IMR-90 (cell line): ENCODE data around the gene NTRK2. TPM values are rescaled to one million over a fixed set of nuclear protein-coding genes. Genes with fewer than 3 reads are reported as not detected.

Source experiments
- ATAC-seq: fragments of 200-7000 bp; cut with Tn5 transposase; 2 replicates; pipeline ENCODE4 v1.9.1; 2020; ENCODE audit warnings: low read depth, mild to moderate bottlenecking, moderate library complexity
- BruUV-seq: library from RNA; stranded (reverse); fragments of 400-500 nt; replicated peaks from 2 replicates; lab custom pipeline; 2021; lab: Mats Ljungman, UMichigan
- CTCF ChIA-PET: fragments of 300-600 bp; formaldehyde crosslinking; extraction: SDS; loops from one replicate; lab custom pipeline; 2021; ENCODE audit warnings: antibody characterized with exemption; lab: Yijun Ruan, JAX
- POLR2A ChIA-PET: fragments of 300-600 bp; sonication (Branson Sonifier 250); formaldehyde crosslinking; loops from one replicate; lab custom pipeline; 2022; ENCODE audit warnings: antibody characterized with exemption; ENCODE audit not compliant: unreplicated experiment; lab: Charles Lee
- DNase-seq: peaks from one replicate; pipeline ENCODE4 v3.0.0; 2013
- H2AFZ ChIP-seq: replicated peaks from 2 replicates; pipeline ENCODE3; 2013; ENCODE audit warnings: low read length, mild to moderate bottlenecking; ENCODE audit not compliant: poor library complexity
- H2AK5ac ChIP-seq: 2 replicates; pipeline ENCODE4 v1.6.1; 2013; ENCODE audit warnings: low read depth, low read length, inconsistent platforms
- H2AK9ac ChIP-seq: replicated peaks from 2 replicates; pipeline ENCODE3; 2013; ENCODE audit warnings: mild to moderate bottlenecking, low read depth, low read length, moderate library complexity; ENCODE audit not compliant: poor library complexity
- H2BK120ac ChIP-seq: 2 replicates; pipeline ENCODE4 v1.6.1; 2013; ENCODE audit warnings: low read depth, low read length, inconsistent platforms
- H2BK15ac ChIP-seq: 3 replicates; pipeline ENCODE4 v1.6.1; 2013; ENCODE audit warnings: low read depth, low read length, inconsistent platforms
- H2BK20ac ChIP-seq: 2 replicates; pipeline ENCODE4 v1.6.1; 2013; ENCODE audit warnings: low read depth, mild to moderate bottlenecking, inconsistent platforms, low read length, moderate library complexity
- H2BK5ac ChIP-seq: 2 replicates; pipeline ENCODE4 v1.6.1; 2013; ENCODE audit warnings: mild to moderate bottlenecking, low read depth, low read length, inconsistent platforms; ENCODE audit not compliant: poor library complexity, severe bottlenecking
- H3K14ac ChIP-seq: replicated peaks from 2 replicates; pipeline ENCODE4 v1.6.1; 2013; ENCODE audit warnings: low read depth, low read length, inconsistent platforms
- H3K18ac ChIP-seq: 2 replicates; pipeline ENCODE4 v1.6.1; 2013; ENCODE audit warnings: low read depth, low read length, control low read depth
- H3K23ac ChIP-seq: 2 replicates; pipeline ENCODE4 v1.6.1; 2013; ENCODE audit warnings: low read depth, low read length, inconsistent platforms
- H3K27ac ChIP-seq: 2 replicates; pipeline ENCODE4 v1.5.1; 2013; ENCODE audit warnings: mild to moderate bottlenecking, control low read depth, low read length; ENCODE audit not compliant: insufficient read depth
- H3K27me3 ChIP-seq: 2 replicates; pipeline ENCODE4 v1.6.1; 2013; ENCODE audit warnings: low read length; ENCODE audit not compliant: control insufficient read depth, insufficient read depth
- H3K36me3 ChIP-seq: 2 replicates; pipeline ENCODE4 v1.6.1; 2013; ENCODE audit warnings: low read length, mixed read lengths; ENCODE audit not compliant: control insufficient read depth, insufficient read depth
- H3K4ac ChIP-seq: 2 replicates; pipeline ENCODE4 v1.6.1; 2013; ENCODE audit warnings: low read depth, low read length, inconsistent platforms
- H3K4me1 ChIP-seq: 2 replicates; pipeline ENCODE4 v1.6.1; 2013; ENCODE audit warnings: low read length, mixed read lengths; ENCODE audit not compliant: control insufficient read depth, insufficient read depth
- H3K4me2 ChIP-seq: 2 replicates; pipeline ENCODE4 v1.6.1; 2013; ENCODE audit warnings: low read depth, mild to moderate bottlenecking, control low read depth, low read length, moderate library complexity
- H3K4me3 ChIP-seq: 2 replicates; pipeline ENCODE4 v1.5.1; 2013; ENCODE audit warnings: low read depth, mild to moderate bottlenecking, control low read depth, low read length, moderate library complexity; ENCODE audit not compliant: insufficient read depth
- H3K56ac ChIP-seq: 2 replicates; pipeline ENCODE4 v1.6.1; 2013; ENCODE audit warnings: low read length, inconsistent platforms; ENCODE audit not compliant: insufficient read depth; ENCODE audit errors: extremely low read depth
- H3K79me1 ChIP-seq, 2 experiments: 2 replicates each; pipeline ENCODE4 v1.6.1; 2013; ENCODE audit warnings: low read length in 2 of 2, inconsistent platforms in 1 of 2, low read depth in 1 of 2
- H3K9ac ChIP-seq: 2 replicates; pipeline ENCODE4 v1.6.1; 2013; ENCODE audit warnings: low read depth, low read length, control low read depth
- H3K9me1 ChIP-seq: 2 replicates; pipeline ENCODE4 v1.6.1; 2013; ENCODE audit warnings: low read length, inconsistent platforms; ENCODE audit not compliant: insufficient read depth
- H3K9me3 ChIP-seq: 2 replicates; pipeline ENCODE4 v1.6.1; 2013; ENCODE audit warnings: low read length; ENCODE audit not compliant: control insufficient read depth, insufficient read depth
- H4K20me1 ChIP-seq: 2 replicates; pipeline ENCODE4 v1.6.1; 2013; ENCODE audit warnings: low read length, inconsistent platforms; ENCODE audit not compliant: insufficient read depth
- H4K5ac ChIP-seq: 2 replicates; pipeline ENCODE4 v1.6.1; 2013; ENCODE audit warnings: mild to moderate bottlenecking, low read depth, low read length, control low read depth
- H4K8ac ChIP-seq, 2 experiments: 2 replicates each; pipeline ENCODE4 v1.6.1; 2013; ENCODE audit warnings: low read depth in 2 of 2, low read length in 2 of 2, control low read depth in 1 of 2, inconsistent platforms in 1 of 2
- H4K91ac ChIP-seq: 2 replicates; pipeline ENCODE4 v1.6.1; 2013; ENCODE audit warnings: low read depth, low read length, inconsistent platforms; ENCODE audit not compliant: insufficient read depth
- BHLHE40 ChIP-seq: fragments of 150-350 bp; IDR thresholded peaks from 2 replicates; pipeline ENCODE4 v1.6.1; 2016; ENCODE audit warnings: mild to moderate bottlenecking, low read depth, low read length
- CEBPB ChIP-seq: IDR thresholded peaks from 2 replicates; pipeline ENCODE4 v1.6.1; 2012; ENCODE audit warnings: low read depth, low read length, improper control_type of control experiment
- CHD1 ChIP-seq: IDR thresholded peaks from 2 replicates; pipeline ENCODE4 v1.6.1; 2012; ENCODE audit warnings: low read depth, low read length, improper control_type of control experiment
- CTCF ChIP-seq: conservative IDR thresholded peaks from 2 replicates; pipeline ENCODE4 v1.5.1; 2012; ENCODE audit warnings: mild to moderate bottlenecking, low read depth, low read length, improper control_type of control experiment
- ELK1 ChIP-seq: fragments of 150-350 bp; IDR thresholded peaks from 2 replicates; pipeline ENCODE4 v1.6.1; 2016; ENCODE audit warnings: low read depth, mild to moderate bottlenecking, low read length, moderate library complexity, borderline replicate concordance
- FOS ChIP-seq: fragments of 150-350 bp; IDR thresholded peaks from 2 replicates; pipeline ENCODE4 v1.6.1; 2016; ENCODE audit warnings: low read depth, low read length
- MAFK ChIP-seq: IDR thresholded peaks from 2 replicates; pipeline ENCODE4 v1.6.1; 2012; ENCODE audit warnings: low read depth, low read length, improper control_type of control experiment
- MAZ ChIP-seq: IDR thresholded peaks from 2 replicates; pipeline ENCODE4 v1.6.1; 2012; ENCODE audit warnings: low read depth, mild to moderate bottlenecking, low read length, improper control_type of control experiment, moderate library complexity, borderline replicate concordance
- MXI1 ChIP-seq: IDR thresholded peaks from 2 replicates; pipeline ENCODE4 v1.6.1; 2012; ENCODE audit warnings: low read depth, mild to moderate bottlenecking, low read length, moderate library complexity, borderline replicate concordance
- NFE2L2 ChIP-seq: fragments of 150-350 bp; IDR thresholded peaks from 2 replicates; pipeline ENCODE4 v1.6.1; 2016; ENCODE audit warnings: low read depth, mild to moderate bottlenecking, low read length
- POLR2A ChIP-seq: IDR thresholded peaks from 2 replicates; pipeline ENCODE4 v1.6.1; 2012; ENCODE audit warnings: mild to moderate bottlenecking, low read depth, low read length
- RAD21 ChIP-seq: IDR thresholded peaks from 2 replicates; pipeline ENCODE4 v1.6.1; 2012; ENCODE audit warnings: low read length, improper control_type of control experiment
- RCOR1 ChIP-seq: IDR thresholded peaks from 2 replicates; pipeline ENCODE4 v1.6.1; 2012; ENCODE audit warnings: mild to moderate bottlenecking, low read length, improper control_type of control experiment; ENCODE audit not compliant: insufficient replicate concordance
- RFX5 ChIP-seq: IDR thresholded peaks from 2 replicates; pipeline ENCODE4 v1.8.0; 2012; ENCODE audit warnings: low read depth, mild to moderate bottlenecking, low read length, moderate library complexity
- SMC3 ChIP-seq: fragments of 150-350 bp; IDR thresholded peaks from 2 replicates; pipeline ENCODE4 v1.6.1; 2016; ENCODE audit warnings: low read depth, mild to moderate bottlenecking, antibody characterized with exemption, low read length, moderate library complexity
- USF2 ChIP-seq: fragments of 150-350 bp; IDR thresholded peaks from 2 replicates; pipeline ENCODE4 v1.6.1; 2017; ENCODE audit warnings: mild to moderate bottlenecking, antibody characterized with exemption, low read length, low read depth
- WGBS, 2 experiments: methylation state at CpG; one replicate each; pipeline versions ENCODE4 v1.1.5 to v1.1.7; 2013; ENCODE audit warnings: missing lambda C conversion rate in 2 of 2; ENCODE audit not compliant: insufficient read length in 1 of 2; ENCODE audit errors: extremely low coverage in 2 of 2; 5-methylcytosine and 5-hydroxymethylcytosine counted together
- dilution Hi-C: fragments of 300-500 bp; cut with HindIII; formaldehyde crosslinking; loops from one replicate; pipeline ENCODE4 v1.14.3; 2018; ENCODE audit warnings: low sequenced_read_pairs; ENCODE audit not compliant: unreplicated experiment
- in situ Hi-C: fragments of 300-500 bp; cut with MboI; formaldehyde crosslinking; loops from 3 replicates; pipeline ENCODE4 v1.14.3; 2019; ENCODE audit warnings: low sequenced_read_pairs, inconsistent platforms, mixed read lengths
- intact Hi-C: fragments of 100-400 bp; cut with micrococcal nuclease; formaldehyde crosslinking; loops from 2 replicates; pipeline ENCODE4 v1.10.0; 2022
- polyA plus RNA-seq, 3 experiments: library from polyadenylated mRNA; depleted of rRNA; stranded (reverse); fragments of >200 nt; gene quantifications; 2 replicates each; pipeline ENCODE4 v1.2.3, GENCODE V29; 2012; ENCODE audit warnings: low replicate concordance in 1 of 3
- total RNA-seq: library from RNA; depleted of rRNA; stranded (reverse); fragments of >200 nt; gene quantifications from 2 replicates; pipeline ENCODE4 v1.2.3, GENCODE V29; 2012

The NTRK2 gene
- total and polyA plus RNA-seq, 2 of the 4 experiments (the other 2 are of a cell fraction) = under 0.01 to 0.02 TPM

- intact Hi-C loops = no loop called here
- no peaks in the 10 kb centered on the region for H3K27me3 ChIP-seq
Observed at GRCh38 chr9:84722388-84722989, 53.0 kb downstream of the NTRK2 start.

More at GRCh38 chr9:84722388-84722989, 53.0 kb downstream of the NTRK2 start:
- ChIA-PET POLR2A (no interaction called here), CTCF (no interaction called here)
- Histone ChIP-seq H3K9me1 (no peaks in the 10 kb centered on the region), H3K79me1 (no peaks in the 10 kb centered on the region), H3K9me3 (peaks cover 1% of the 10 kb centered on the region; the same call in 1 of the 2 replicates), H2AK9ac (no peak overlapping the region), H3K4me1 (no peaks in the 10 kb centered on the region), H4K91ac (no peak overlapping the region), H2BK5ac (no peak overlapping the region), H3K27ac (no peak overlapping the region), H3K14ac (no peak overlapping the region), H4K20me1 (no peaks in the 10 kb centered on the region), H3K56ac (no peak overlapping the region), H4K5ac (no peak overlapping the region), H2AK5ac (no peak overlapping the region), H2BK20ac (no peak overlapping the region), H3K23ac (no peak overlapping the region), H3K9ac (no peak overlapping the region), H4K8ac (no peak overlapping the region), H3K4ac (no peak overlapping the region), H3K18ac (no peak overlapping the region), H2BK15ac (no peak overlapping the region), H3K4me2 (no peak overlapping the region), H2AFZ (no peak overlapping the region), H2BK120ac (no peak overlapping the region), H3K4me3 (no peak overlapping the region), H3K36me3 (no peaks in the 10 kb centered on the region)
- dilution Hi-C loops (no loop called here), in situ Hi-C loops (no loop called here)
- DNase-seq (no peak), ATAC-seq (no peak)
- WGBS, 2 experiments = no CpG with 5 or more reads among the region's 5 CpGs
- BruUV-seq = no TSS peak
- TF ChIP-seq RCOR1 (no peak), USF2 (no peak), CEBPB (no peak), MAZ (no peak), SMC3 (no peak), BHLHE40 (no peak), RFX5 (no peak), ELK1 (no peak), CHD1 (no peak), NFE2L2 (no peak), RAD21 (no peak), MAFK (no peak), MXI1 (no peak), POLR2A (no peak), CTCF (no peak), FOS (no peak)
